Natural killer cell (primary cell): Measurements from ENCODE around the gene ZNF646. TPM values are rescaled to one million over a fixed set of nuclear protein-coding genes. Genes with fewer than 3 reads are reported as not detected.
A peak's percentile ranks its signal among the peaks of the same experiment; 100 is the strongest.

Experiments used
- ATAC-seq, 3 donors: fragments of 150-1000 bp in 2 of 3; fragments of 200-7000 bp in 1 of 3; cut with Tn5 transposase; 1 replicate in 1 of 3; 2 replicates in 2 of 3; pipeline ENCODE4 v1.10.0; 2021; ENCODE audit warnings: mild to moderate bottlenecking in 2 of 3, moderate library complexity in 2 of 3
- DNase-seq, 2 donors: peaks; one replicate each; pipeline versions ENCODE4 v3.0.0 to v3.0.0-alpha.2; 2013 to 2021; ENCODE audit warnings: mixed read lengths in 1 of 2
- H3K27ac ChIP-seq: one replicate; pipeline ENCODE4 v1.5.1; 2013; ENCODE audit warnings: mild to moderate bottlenecking, low read length
- H3K27me3 ChIP-seq: one replicate; pipeline ENCODE4 v1.6.1; 2013; ENCODE audit warnings: low read length; ENCODE audit not compliant: control insufficient read depth, insufficient read depth
- H3K36me3 ChIP-seq: one replicate; pipeline ENCODE4 v1.6.1; 2013; ENCODE audit warnings: low read length; ENCODE audit not compliant: control insufficient read depth, insufficient read depth
- H3K4me1 ChIP-seq: one replicate; pipeline ENCODE4 v1.6.1; 2013; ENCODE audit warnings: low read length; ENCODE audit not compliant: control insufficient read depth, insufficient read depth
- H3K4me3 ChIP-seq: one replicate; pipeline ENCODE4 v1.5.1; 2013; ENCODE audit warnings: low read length
- H3K9me3 ChIP-seq: one replicate; pipeline ENCODE4 v1.6.1; 2013; ENCODE audit warnings: low read length; ENCODE audit not compliant: control insufficient read depth, insufficient read depth
- H3K27ac Mint-ChIP-seq, 2 donors: one replicate each; pipeline ENCODE4 v1.8.0; 2022; ENCODE audit warnings: mild to moderate bottlenecking in 2 of 2, mixed read lengths in 2 of 2, moderate library complexity in 1 of 2
- H3K27me3 Mint-ChIP-seq, 2 donors: one replicate each; pipeline ENCODE4 v1.8.0; 2022; ENCODE audit warnings: low read depth in 2 of 2, mixed read lengths in 2 of 2
- H3K36me3 Mint-ChIP-seq: one replicate; pipeline ENCODE4 v1.8.0; 2022; ENCODE audit warnings: mixed read lengths
- H3K4me1 Mint-ChIP-seq, 2 donors: one replicate each; pipeline ENCODE4 v1.8.0; 2022; ENCODE audit warnings: mixed read lengths in 2 of 2
- H3K4me3 Mint-ChIP-seq: one replicate; pipeline ENCODE4 v1.8.0; 2022; ENCODE audit warnings: mild to moderate bottlenecking, moderate library complexity, mixed read lengths
- H3K9me3 Mint-ChIP-seq, 2 donors: one replicate each; pipeline ENCODE4 v1.8.0; 2022; ENCODE audit warnings: mixed read lengths in 2 of 2
- CTCF ChIP-seq: fragments of 200-600 bp; IDR thresholded peaks from one replicate; pipeline ENCODE4 v1.8.0; 2022; ENCODE audit warnings: antibody characterized with exemption
- WGBS: methylation state at CpG from one replicate; pipeline ENCODE4 v1.1.7; 2013; ENCODE audit warnings: missing lambda C conversion rate; ENCODE audit not compliant: insufficient coverage; 5-methylcytosine and 5-hydroxymethylcytosine counted together
- intact Hi-C: fragments of 100-400 bp; cut with micrococcal nuclease; formaldehyde crosslinking; loops from one replicate; pipeline ENCODE4 v1.14.2; 2022
- total RNA-seq, 4 donors: library from RNA; stranded (reverse); fragments of 120-200 nt in 1 of 4; gene quantifications; one replicate each; pipeline versions ENCODE4 v1.2.3 to v1.2.4, GENCODE V29; 2013 to 2022

ZNF646 gene
- total RNA-seq, 3 donors from 2014 or later (not counting 1 experiment from before 2014, with no cell fraction given), result 22.0 to 31.1 (median 30.1) TPM

- no peaks in the 10 kb centered on the region for H3K27me3 ChIP-seq
- Mint-ChIP-seq H3K27ac (no peak overlapping the region), H3K4me3 (no peak overlapping the region), H3K4me1 (peaks cover 0 to 11% of the 10 kb centered on the region in 2 donors), H3K9me3 (no peaks in the 10 kb centered on the region), H3K27me3 (no peaks in the 10 kb centered on the region), H3K36me3 (no peaks in the 10 kb centered on the region)
- TF ChIP-seq CTCF, result no peak
- peaks cover 1% of the 10 kb centered on the region for H3K4me1 ChIP-seq
- no peak overlapping the region for H3K27ac ChIP-seq
- intact Hi-C loops, result no loop called here
- ATAC-seq, result no peak
- no peaks in the 10 kb centered on the region for H3K9me3 ChIP-seq
- no peak overlapping the region for H3K4me3 ChIP-seq
- H3K36me3 ChIP-seq, result peaks cover 5% of the 10 kb centered on the region
- DNase-seq, result no peak
- WGBS, result 94% methylated on average over 4 of the region's 4 CpGs
These were observed 18.6 kb upstream of the ZNF646 start for GRCh38 chr16:31055613-31056012.

GRCh38 chr16:31061126-31061812, 13.0 kb upstream of the ZNF646 start:
- H3K36me3 ChIP-seq, result peaks cover 17% of the 10 kb centered on the region
- no peak for TF ChIP-seq CTCF
- H3K9me3 ChIP-seq, result no peaks in the 10 kb centered on the region
- Mint-ChIP-seq H3K9me3 (no peaks in the 10 kb centered on the region), H3K27ac (peak overlapping the region in 1 of 2 donors; percentile 36), H3K36me3 (no peaks in the 10 kb centered on the region), H3K4me1 (peaks cover 34 to 41% of the 10 kb centered on the region in 2 donors), H3K4me3 (no peak overlapping the region), H3K27me3 (no peaks in the 10 kb centered on the region)
- intact Hi-C loops, result no loop called here
- no peak for DNase-seq
- H3K27ac ChIP-seq, result no peak overlapping the region
- ATAC-seq, result no peak
- WGBS, result 96% methylated on average over 42 of the region's 42 CpGs
- H3K4me1 ChIP-seq, result peaks cover 58% of the 10 kb centered on the region
- H3K27me3 ChIP-seq, result no peaks in the 10 kb centered on the region
- no peak overlapping the region for H3K4me3 ChIP-seq

- Mint-ChIP-seq H3K27ac (peak overlapping the region in 1 of 2 donors; percentile 13), H3K4me3 (peak overlapping the region; percentile 21), H3K27me3 (no peaks in the 10 kb centered on the region), H3K9me3 (no peaks in the 10 kb centered on the region), H3K4me1 (peaks cover 34 to 43% of the 10 kb centered on the region in 2 donors), H3K36me3 (no peaks in the 10 kb centered on the region)
- Histone ChIP-seq H3K4me1 (peaks cover 61% of the 10 kb centered on the region), H3K36me3 (peaks cover 17% of the 10 kb centered on the region), H3K9me3 (no peaks in the 10 kb centered on the region), H3K27ac (no peak overlapping the region), H3K4me3 (no peak overlapping the region), H3K27me3 (no peaks in the 10 kb centered on the region)
- ATAC-seq (no peak), DNase-seq (no peak)
- no peak for TF ChIP-seq CTCF
- intact Hi-C loops, result no loop called here
- WGBS, result 98% methylated on average over 54 of the region's 54 CpGs
These were observed 12.3 kb upstream of the ZNF646 start for GRCh38 chr16:31061813-31062440.
